Measurements from ENCODE around the gene NAALADL1. TPM values are rescaled to one million over a fixed set of nuclear protein-coding genes. Genes with fewer than 3 reads are reported as not detected.
A peak's percentile ranks its signal among the peaks of the same experiment; 100 is the strongest.

Gene NAALADL1
- total and polyA plus RNA-seq, 9 of the 15 experiments (the other 6 are each of a cell fraction or from before 2014, with no cell fraction given) = 0.06 to 0.72 (median 0.22) TPM; not detected in 4

DNA sequence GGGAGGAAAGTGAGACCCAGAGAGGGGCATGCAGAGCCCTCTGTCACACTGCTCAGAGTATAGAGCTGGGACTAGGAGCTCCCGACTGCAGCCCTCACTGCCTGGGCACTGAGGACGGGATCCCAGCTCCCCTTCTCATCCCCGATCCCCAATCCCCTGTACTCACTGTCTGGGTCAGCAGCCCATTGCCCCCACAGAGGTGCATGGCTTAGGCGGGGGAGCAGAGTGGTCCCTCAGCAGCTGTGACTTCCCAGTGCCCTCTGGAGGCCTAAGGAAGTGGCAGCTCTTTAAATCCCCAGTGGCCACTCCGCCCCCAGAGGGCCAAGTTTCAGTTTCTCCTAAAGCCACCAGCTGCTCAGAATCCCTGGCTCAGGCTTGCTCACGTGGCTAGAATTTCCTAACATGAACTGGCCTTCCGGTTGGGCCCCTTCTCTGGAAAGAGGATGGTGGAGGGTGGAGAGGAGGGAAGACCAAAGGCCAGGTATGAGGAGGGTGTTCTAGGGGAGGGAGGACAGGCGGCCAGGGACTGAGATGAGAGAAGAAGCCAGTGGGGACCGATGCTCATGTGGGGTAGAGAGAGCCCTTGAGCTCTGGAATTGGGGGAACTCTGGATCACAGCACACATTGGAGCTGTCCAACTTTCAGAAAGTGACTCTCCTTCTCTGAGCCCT is 61.5 kb downstream of the NAALADL1 start, which contains the start of gene BATF2 (continued):
- TF ChIP-seq, protein P1, sequence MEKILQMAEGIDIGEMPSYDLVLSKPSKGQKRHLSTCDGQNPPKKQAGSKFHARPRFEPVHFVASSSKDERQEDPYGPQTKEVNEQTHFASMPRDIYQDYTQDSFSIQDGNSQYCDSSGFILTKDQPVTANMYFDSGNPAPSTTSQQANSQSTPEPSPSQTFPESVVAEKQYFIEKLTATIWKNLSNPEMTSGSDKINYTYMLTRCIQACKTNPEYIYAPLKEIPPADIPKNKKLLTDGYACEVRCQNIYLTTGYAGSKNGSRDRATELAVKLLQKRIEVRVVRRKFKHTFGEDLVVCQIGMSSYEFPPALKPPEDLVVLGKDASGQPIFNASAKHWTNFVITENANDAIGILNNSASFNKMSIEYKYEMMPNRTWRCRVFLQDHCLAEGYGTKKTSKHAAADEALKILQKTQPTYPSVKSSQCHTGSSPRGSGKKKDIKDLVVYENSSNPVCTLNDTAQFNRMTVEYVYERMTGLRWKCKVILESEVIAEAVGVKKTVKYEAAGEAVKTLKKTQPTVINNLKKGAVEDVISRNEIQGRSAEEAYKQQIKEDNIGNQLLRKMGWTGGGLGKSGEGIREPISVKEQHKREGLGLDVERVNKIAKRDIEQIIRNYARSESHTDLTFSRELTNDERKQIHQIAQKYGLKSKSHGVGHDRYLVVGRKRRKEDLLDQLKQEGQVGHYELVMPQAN (IDR thresholded peaks at IDR 0.05; ENCODE audit: borderline replicate concordance) = peak; percentile 92
- 0 out of 2 replicates have a peak, but pooled peaks have one; percentile 27 for TF ChIP-seq KLF16 (IDR thresholded peaks at IDR 0.05)
- no peak; a peak in 1 of 4 replicates for TF ChIP-seq TBL1XR1 (IDR thresholded peaks at IDR 0.05; ENCODE audit: low read length in 2 of 2)
- no peak for TF ChIP-seq ZNF668 (CRISPR knock-in tag; IDR thresholded peaks at IDR 0.05)
- no peak for TF ChIP-seq RNF219 (CRISPR knock-in tag; IDR thresholded peaks at IDR 0.05)
- TF ChIP-seq NEUROD1 (IDR thresholded peaks at IDR 0.05; ENCODE audit: borderline replicate concordance, low read depth, low read length, partially characterized antibody) = peak; percentile 40
- TF ChIP-seq ZNF134 (CRISPR knock-in tag; conservative IDR thresholded peaks at IDR 0.05) = no peak
- TF ChIP-seq KDM2B (CRISPR knock-in tag; IDR thresholded peaks at IDR 0.05) = no peak
- TF ChIP-seq EP300 (IDR thresholded peaks at IDR 0.05; ENCODE audit: low read length) = peak; percentile 12; the same call in 1 of the 2 replicates
- 0 out of 2 replicates have a peak, but pooled peaks have one; percentile 80 for TF ChIP-seq MTA3 (IDR thresholded peaks at IDR 0.05; ENCODE audit: borderline replicate concordance)
- TF ChIP-seq, protein P2, sequence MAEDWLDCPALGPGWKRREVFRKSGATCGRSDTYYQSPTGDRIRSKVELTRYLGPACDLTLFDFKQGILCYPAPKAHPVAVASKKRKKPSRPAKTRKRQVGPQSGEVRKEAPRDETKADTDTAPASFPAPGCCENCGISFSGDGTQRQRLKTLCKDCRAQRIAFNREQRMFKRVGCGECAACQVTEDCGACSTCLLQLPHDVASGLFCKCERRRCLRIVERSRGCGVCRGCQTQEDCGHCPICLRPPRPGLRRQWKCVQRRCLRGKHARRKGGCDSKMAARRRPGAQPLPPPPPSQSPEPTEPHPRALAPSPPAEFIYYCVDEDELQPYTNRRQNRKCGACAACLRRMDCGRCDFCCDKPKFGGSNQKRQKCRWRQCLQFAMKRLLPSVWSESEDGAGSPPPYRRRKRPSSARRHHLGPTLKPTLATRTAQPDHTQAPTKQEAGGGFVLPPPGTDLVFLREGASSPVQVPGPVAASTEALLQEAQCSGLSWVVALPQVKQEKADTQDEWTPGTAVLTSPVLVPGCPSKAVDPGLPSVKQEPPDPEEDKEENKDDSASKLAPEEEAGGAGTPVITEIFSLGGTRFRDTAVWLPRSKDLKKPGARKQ (CRISPR knock-in tag; IDR thresholded peaks at IDR 0.05) = no peak
- TF ChIP-seq, protein P3, sequence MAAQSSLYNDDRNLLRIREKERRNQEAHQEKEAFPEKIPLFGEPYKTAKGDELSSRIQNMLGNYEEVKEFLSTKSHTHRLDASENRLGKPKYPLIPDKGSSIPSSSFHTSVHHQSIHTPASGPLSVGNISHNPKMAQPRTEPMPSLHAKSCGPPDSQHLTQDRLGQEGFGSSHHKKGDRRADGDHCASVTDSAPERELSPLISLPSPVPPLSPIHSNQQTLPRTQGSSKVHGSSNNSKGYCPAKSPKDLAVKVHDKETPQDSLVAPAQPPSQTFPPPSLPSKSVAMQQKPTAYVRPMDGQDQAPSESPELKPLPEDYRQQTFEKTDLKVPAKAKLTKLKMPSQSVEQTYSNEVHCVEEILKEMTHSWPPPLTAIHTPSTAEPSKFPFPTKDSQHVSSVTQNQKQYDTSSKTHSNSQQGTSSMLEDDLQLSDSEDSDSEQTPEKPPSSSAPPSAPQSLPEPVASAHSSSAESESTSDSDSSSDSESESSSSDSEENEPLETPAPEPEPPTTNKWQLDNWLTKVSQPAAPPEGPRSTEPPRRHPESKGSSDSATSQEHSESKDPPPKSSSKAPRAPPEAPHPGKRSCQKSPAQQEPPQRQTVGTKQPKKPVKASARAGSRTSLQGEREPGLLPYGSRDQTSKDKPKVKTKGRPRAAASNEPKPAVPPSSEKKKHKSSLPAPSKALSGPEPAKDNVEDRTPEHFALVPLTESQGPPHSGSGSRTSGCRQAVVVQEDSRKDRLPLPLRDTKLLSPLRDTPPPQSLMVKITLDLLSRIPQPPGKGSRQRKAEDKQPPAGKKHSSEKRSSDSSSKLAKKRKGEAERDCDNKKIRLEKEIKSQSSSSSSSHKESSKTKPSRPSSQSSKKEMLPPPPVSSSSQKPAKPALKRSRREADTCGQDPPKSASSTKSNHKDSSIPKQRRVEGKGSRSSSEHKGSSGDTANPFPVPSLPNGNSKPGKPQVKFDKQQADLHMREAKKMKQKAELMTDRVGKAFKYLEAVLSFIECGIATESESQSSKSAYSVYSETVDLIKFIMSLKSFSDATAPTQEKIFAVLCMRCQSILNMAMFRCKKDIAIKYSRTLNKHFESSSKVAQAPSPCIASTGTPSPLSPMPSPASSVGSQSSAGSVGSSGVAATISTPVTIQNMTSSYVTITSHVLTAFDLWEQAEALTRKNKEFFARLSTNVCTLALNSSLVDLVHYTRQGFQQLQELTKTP (IDR thresholded peaks at IDR 0.05; ENCODE audit: low read depth in 1 of 2, partially characterized antibody in 2 of 2) = no peak
- no peak for TF ChIP-seq ZNF174 (CRISPR knock-in tag; IDR thresholded peaks at IDR 0.05)
- TF ChIP-seq KLF13 (tag; IDR thresholded peaks at IDR 0.05; ENCODE audit: borderline replicate concordance, low read depth) = peak; percentile 62; the same call in 1 of the 2 replicates

Data from K562 (cell line).